DND-41 (cell line): Measurements from ENCODE around the gene POU6F2.

Experiments used
- ATAC-seq: fragments of 200-7000 bp; cut with Tn5 transposase; 3 replicates; pipeline ENCODE4 v1.9.1; 2021; ENCODE audit warnings: low read depth; ENCODE audit not compliant: insufficient read depth
- DNase-seq: peaks from one replicate; pipeline ENCODE4 v3.0.0-alpha.2; 2020
- H2AFZ ChIP-seq: 2 replicates; pipeline ENCODE4 v1.6.0; 2012; ENCODE audit warnings: low read depth, low read length
- H3K27ac ChIP-seq: 2 replicates; pipeline ENCODE4 v1.5.1; 2012; ENCODE audit warnings: low read length, inconsistent platforms
- H3K27me3 ChIP-seq: fragments of 200-600 bp; sonication (generic); 2 replicates; pipeline ENCODE4 v1.6.0; 2012; ENCODE audit warnings: low read length, mild to moderate bottlenecking, inconsistent platforms; ENCODE audit not compliant: insufficient read depth, poor library complexity
- H3K36me3 ChIP-seq: 2 replicates; pipeline ENCODE4 v1.5.1; 2012; ENCODE audit warnings: low read length, inconsistent platforms; ENCODE audit not compliant: insufficient read depth
- H3K4me1 ChIP-seq: 2 replicates; pipeline ENCODE4 v1.5.1; 2012; ENCODE audit warnings: mild to moderate bottlenecking, low read length; ENCODE audit not compliant: insufficient read depth
- H3K4me2 ChIP-seq: 2 replicates; pipeline ENCODE4 v1.6.0; 2012; ENCODE audit warnings: mild to moderate bottlenecking, moderate library complexity, low read length, inconsistent platforms; ENCODE audit not compliant: insufficient read depth
- H3K4me3 ChIP-seq, 2 experiments: fragments of 200-600 bp in 1 of 2; shearing (Covaris generic) in 1 of 2; 2 replicates each; pipeline ENCODE4 v1.5.1; 2012 to 2016; ENCODE audit warnings: inconsistent platforms in 2 of 2, low read length in 2 of 2, mild to moderate bottlenecking in 2 of 2, low read depth in 1 of 2, moderate library complexity in 1 of 2
- H3K79me2 ChIP-seq: 2 replicates; pipeline ENCODE4 v1.6.0; 2012; ENCODE audit warnings: low read length, inconsistent platforms; ENCODE audit not compliant: insufficient read depth
- H3K9ac ChIP-seq: 2 replicates; pipeline ENCODE4 v1.6.0; 2012; ENCODE audit warnings: low read depth, mild to moderate bottlenecking, inconsistent platforms, low read length, moderate library complexity
- H3K9me3 ChIP-seq: 2 replicates; pipeline ENCODE4 v1.5.1; 2012; ENCODE audit warnings: low read length, moderate library complexity, mild to moderate bottlenecking, inconsistent platforms; ENCODE audit not compliant: insufficient read depth, severe bottlenecking
- H4K20me1 ChIP-seq: 2 replicates; pipeline ENCODE4 v1.6.0; 2012; ENCODE audit warnings: low read length; ENCODE audit not compliant: insufficient read depth
- EZH2 ChIP-seq: IDR thresholded peaks from 3 replicates; pipeline ENCODE4 v1.6.1; 2012; ENCODE audit warnings: borderline replicate concordance, low read depth, mild to moderate bottlenecking, moderate library complexity, low read length, inconsistent platforms; ENCODE audit not compliant: severe bottlenecking
- TF ChIP-seq, protein P1 (sequence below): IDR thresholded peaks from 2 replicates; pipeline ENCODE4 v1.5.1; 2012; ENCODE audit warnings: borderline replicate concordance, low read length, moderate library complexity, mild to moderate bottlenecking; ENCODE audit not compliant: poor library complexity, severe bottlenecking; ENCODE audit errors: extremely low read depth

The POU6F2 gene

DNA sequence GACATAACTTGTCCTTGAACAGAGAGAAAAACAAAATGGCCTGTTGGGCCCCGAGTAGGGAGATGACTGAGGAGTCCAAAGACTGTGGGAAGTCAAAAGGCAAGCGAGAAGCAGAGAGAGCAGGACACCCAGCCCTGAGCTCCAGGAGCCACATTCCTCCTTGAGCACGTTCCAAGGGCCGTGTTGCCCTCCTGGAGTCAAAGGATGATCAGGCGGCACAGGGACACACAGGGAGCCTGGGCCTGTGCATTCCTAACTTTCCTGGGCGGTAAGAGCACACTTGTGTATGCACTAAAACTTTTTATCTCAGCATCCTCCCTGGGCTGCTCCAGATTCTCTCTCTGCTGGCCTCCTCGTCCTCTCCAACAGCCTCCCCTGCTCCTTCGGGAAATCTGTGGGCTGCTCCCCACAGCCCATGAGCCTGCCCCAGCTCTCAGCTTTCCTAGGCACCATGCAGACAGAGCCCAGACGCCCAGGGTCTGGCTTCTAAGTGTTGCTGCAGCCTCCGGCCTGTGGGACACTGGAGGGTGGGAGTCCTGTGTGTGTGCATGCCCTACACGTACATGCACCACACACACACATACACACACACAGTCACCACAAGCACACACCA is 281.8 kb downstream of the POU6F2 start:
- Histone ChIP-seq H3K27ac (no peak overlapping the region), H3K27me3 (peaks cover 10% of the 10 kb centered on the region), H4K20me1 (no peaks in the 10 kb centered on the region), H2AFZ (no peak overlapping the region), H3K36me3 (no peaks in the 10 kb centered on the region), H3K4me3 (no peak overlapping the region), H3K9ac (no peak overlapping the region), H3K4me2 (no peak overlapping the region), H3K4me1 (no peaks in the 10 kb centered on the region), H3K9me3 (no peaks in the 10 kb centered on the region), H3K79me2 (no peaks in the 10 kb centered on the region)
- no peak for TF ChIP-seq EZH2
- TF ChIP-seq, protein P1, sequence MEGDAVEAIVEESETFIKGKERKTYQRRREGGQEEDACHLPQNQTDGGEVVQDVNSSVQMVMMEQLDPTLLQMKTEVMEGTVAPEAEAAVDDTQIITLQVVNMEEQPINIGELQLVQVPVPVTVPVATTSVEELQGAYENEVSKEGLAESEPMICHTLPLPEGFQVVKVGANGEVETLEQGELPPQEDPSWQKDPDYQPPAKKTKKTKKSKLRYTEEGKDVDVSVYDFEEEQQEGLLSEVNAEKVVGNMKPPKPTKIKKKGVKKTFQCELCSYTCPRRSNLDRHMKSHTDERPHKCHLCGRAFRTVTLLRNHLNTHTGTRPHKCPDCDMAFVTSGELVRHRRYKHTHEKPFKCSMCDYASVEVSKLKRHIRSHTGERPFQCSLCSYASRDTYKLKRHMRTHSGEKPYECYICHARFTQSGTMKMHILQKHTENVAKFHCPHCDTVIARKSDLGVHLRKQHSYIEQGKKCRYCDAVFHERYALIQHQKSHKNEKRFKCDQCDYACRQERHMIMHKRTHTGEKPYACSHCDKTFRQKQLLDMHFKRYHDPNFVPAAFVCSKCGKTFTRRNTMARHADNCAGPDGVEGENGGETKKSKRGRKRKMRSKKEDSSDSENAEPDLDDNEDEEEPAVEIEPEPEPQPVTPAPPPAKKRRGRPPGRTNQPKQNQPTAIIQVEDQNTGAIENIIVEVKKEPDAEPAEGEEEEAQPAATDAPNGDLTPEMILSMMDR = no peak
- DNase-seq = no peak
- ATAC-seq = no peak

DNA sequence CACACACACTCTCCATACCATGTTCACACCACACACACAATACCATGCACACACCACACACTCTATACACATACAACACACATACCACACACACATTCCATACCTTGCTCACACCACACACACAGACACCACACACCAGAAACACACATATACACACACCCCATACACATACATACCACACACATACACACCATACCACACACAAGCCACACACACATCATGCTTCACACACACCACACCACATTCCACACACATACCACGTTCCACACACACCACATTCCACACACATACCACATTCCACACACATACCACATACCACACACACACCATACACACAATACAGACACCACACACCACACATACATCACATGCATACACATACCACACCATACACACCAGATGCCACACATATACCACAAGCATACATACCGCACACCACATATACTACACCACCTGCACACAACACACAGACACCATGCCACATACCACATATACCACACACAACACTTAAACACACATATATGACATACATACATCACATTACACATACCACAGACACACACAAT is 282.7 kb downstream of the POU6F2 start:
- Histone ChIP-seq H3K4me3 (no peak overlapping the region), H4K20me1 (no peaks in the 10 kb centered on the region), H3K27me3 (peaks cover 10% of the 10 kb centered on the region), H3K36me3 (no peaks in the 10 kb centered on the region), H3K4me1 (no peaks in the 10 kb centered on the region), H3K79me2 (no peaks in the 10 kb centered on the region), H3K9me3 (no peaks in the 10 kb centered on the region), H3K4me2 (no peak overlapping the region), H2AFZ (no peak overlapping the region), H3K27ac (no peak overlapping the region), H3K9ac (no peak overlapping the region)
- ATAC-seq (no peak), DNase-seq (no peak)
- TF ChIP-seq EZH2 = no peak
- TF ChIP-seq, protein P1 = no peak

DNA sequence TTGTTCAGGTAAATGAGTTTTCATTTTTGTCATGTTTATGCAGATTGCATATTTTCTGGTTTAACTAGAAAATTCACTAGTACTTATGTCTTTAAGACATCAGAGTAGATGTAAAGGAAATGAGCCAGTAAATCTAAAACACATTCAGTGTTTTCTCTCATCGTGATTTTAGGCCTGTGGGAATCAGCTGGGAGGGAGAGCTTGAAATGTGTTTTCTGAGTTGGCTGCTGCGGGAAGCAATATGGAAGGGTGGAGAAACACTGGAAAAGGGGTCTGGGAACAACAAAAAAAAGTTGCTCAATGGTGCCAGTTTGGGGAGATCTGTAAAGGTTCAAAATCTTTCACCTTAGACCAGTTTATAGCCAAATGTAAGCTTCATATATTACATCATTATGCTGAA is 284.1 kb downstream of the POU6F2 start:
- no peak overlapping the region for H2AFZ ChIP-seq
- no peak overlapping the region for H3K4me3 ChIP-seq
- H4K20me1 ChIP-seq = no peaks in the 10 kb centered on the region
- DNase-seq = no peak
- no peak for ATAC-seq
- TF ChIP-seq, protein P1 = no peak
- TF ChIP-seq EZH2 = no peak
- no peak overlapping the region for H3K27ac ChIP-seq
- H3K27me3 ChIP-seq = peaks cover 5% of the 10 kb centered on the region
- no peaks in the 10 kb centered on the region for H3K4me1 ChIP-seq
- H3K36me3 ChIP-seq = no peaks in the 10 kb centered on the region
- H3K9ac ChIP-seq = no peak overlapping the region
- H3K9me3 ChIP-seq = no peaks in the 10 kb centered on the region
- H3K79me2 ChIP-seq = no peaks in the 10 kb centered on the region
- no peak overlapping the region for H3K4me2 ChIP-seq
